Spleen (tissue), 11 donors: ENCODE results near the gene PMVK. TPM values are rescaled to one million over a fixed set of nuclear protein-coding genes. Genes with fewer than 3 reads are reported as not detected.

Experiments used
- DNase-seq: peaks from one replicate; pipeline ENCODE4 v3.0.0-alpha.2; 2020
- H3K27ac ChIP-seq, 8 donors: fragments of 200-600 bp; sonication (generic) in 7 of 8; 1 replicate in 4 of 8; 2 replicates in 4 of 8; pipeline versions ENCODE4 v1.5.0 to v1.8.0; 2016 to 2021; ENCODE audit warnings: inconsistent platforms in 4 of 8, mild to moderate bottlenecking in 4 of 8, moderate library complexity in 1 of 8
- H3K27me3 ChIP-seq, 7 donors: fragments of 200-600 bp; sonication (generic) in 6 of 7; replicated peaks in 1 of 7; 1 replicate in 4 of 7; 2 replicates in 3 of 7; pipeline versions ENCODE4 v1.5.0 to v1.8.0; 2016 to 2021; ENCODE audit warnings: inconsistent platforms in 3 of 7, mild to moderate bottlenecking in 1 of 7
- H3K36me3 ChIP-seq, 6 donors: fragments of 200-600 bp; sonication (generic) in 5 of 6; 1 replicate in 4 of 6; 2 replicates in 2 of 6; pipeline versions ENCODE4 v1.5.0 to v1.8.0; 2016 to 2021; ENCODE audit warnings: inconsistent platforms in 2 of 6
- H3K4me1 ChIP-seq, 6 donors: fragments of 200-600 bp; sonication (generic) in 5 of 6; 1 replicate in 3 of 6; 2 replicates in 3 of 6; pipeline versions ENCODE4 v1.5.0 to v1.8.0; 2016 to 2021; ENCODE audit warnings: inconsistent platforms in 3 of 6
- H3K4me3 ChIP-seq, 8 donors: fragments of 200-600 bp; sonication (generic) in 7 of 8; 1 replicate in 4 of 8; 2 replicates in 4 of 8; pipeline versions ENCODE4 v1.5.0 to v1.8.0; 2016 to 2021; ENCODE audit warnings: inconsistent platforms in 4 of 8, mild to moderate bottlenecking in 4 of 8, moderate library complexity in 2 of 8
- H3K9me3 ChIP-seq, 8 donors: fragments of 200-600 bp; sonication (generic) in 7 of 8; 1 replicate in 4 of 8; 2 replicates in 4 of 8; pipeline versions ENCODE4 v1.5.0 to v1.8.0; 2016 to 2021; ENCODE audit warnings: inconsistent platforms in 4 of 8
- CTCF ChIP-seq, 11 experiments: fragments of 200-600 bp in 7 of 11; fragments of 450-650 bp in 4 of 11; sonication (generic) in 4 of 11; IDR thresholded peaks in 8 of 11; conservative IDR thresholded peaks in 3 of 11; 1 replicate in 7 of 11; 2 replicates in 4 of 11; pipeline versions ENCODE4 v1.4.0 to v1.8.0; 2016 to 2021; ENCODE audit warnings: antibody characterized with exemption in 11 of 11, inconsistent platforms in 4 of 11, mild to moderate bottlenecking in 1 of 11
- POLR2A ChIP-seq, 3 donors: fragments of 450-650 bp; IDR thresholded peaks; one replicate each; pipeline ENCODE4 v1.5.1; 2017; ENCODE audit warnings: antibody characterized with exemption in 3 of 3, mild to moderate bottlenecking in 1 of 3
- POLR2AphosphoS5 ChIP-seq, 3 donors: sonication (generic); formaldehyde crosslinking; IDR thresholded peaks; one replicate each; pipeline ENCODE4 v1.5.1; 2017; ENCODE audit warnings: antibody characterized with exemption in 3 of 3
- WGBS, 5 donors: extraction: QIAGEN DNeasy Blood & Tissue Kit in 3 of 5; methylation state at CpG; one replicate each; pipeline versions ENCODE4 v1.1.5 to v1.1.7; 2013 to 2018; 5-methylcytosine and 5-hydroxymethylcytosine counted together
- intact Hi-C: fragments of 100-400 bp; cut with DNase I; formaldehyde crosslinking; loops from one replicate; pipeline ENCODE4 v1.15.0; 2023; ENCODE audit warnings: low total_unique reads
- polyA plus RNA-seq, 3 donors: library from polyadenylated mRNA; stranded (reverse); fragments of 200-250 nt; gene quantifications; one replicate each; pipeline ENCODE4 v1.2.1, GENCODE V29; 2013
- total RNA-seq, 7 donors: library from RNA; depleted of rRNA in 3 of 7; stranded (reverse); fragments of >200 nt in 3 of 7; fragmentation: NEBNext Ultra II Directional in 4 of 7; extraction: Animal tissue kit (Norgen Biotek cat#: 25700) in 4 of 7; gene quantifications; one replicate each; pipeline versions ENCODE4 v1.1.0 to v1.2.1, GENCODE V29; 2016 to 2021
- donor health status: healthy with polysubstance abuse.
- donor health status: DM: no; HTN: no; CAD: no; lungs with moderate emphysema.
- donor health status: DM: no; HTN: no; CAD: no.
- donor health status: Bipolar disorder and iron deficiency.
- donor health status: healthy.
- donor health status: DM: no; HTN: no; CAD: no.
- donor health status: DM: yes; HTN: yes; CAD: no.

Gene PMVK
- total and polyA plus RNA-seq, 10 donors, result 12.4 to 68.8 (median 35.4) TPM

- peak in 2 of 3 donors; percentile 68 to 89 for TF ChIP-seq POLR2AphosphoS5 (IDR thresholded peaks at IDR 0.05)
- TF ChIP-seq CTCF (IDR thresholded peaks at IDR 0.05 in 8 of 11, conservative IDR thresholded peaks at IDR 0.05 in 3 of 11), result peak in 6 of 11 experiments; percentile 15 to 44 (median 26)
- peak in 1 of 3 donors; percentile 71 for TF ChIP-seq POLR2A (IDR thresholded peaks at IDR 0.05)
- DNase-seq, result peak; percentile 96
- H3K9me3 ChIP-seq, result no peaks in the 10 kb centered on the region
- WGBS, 5 donors, result 0 to 1% (median 1%) methylated on average over 35 to 36 of the region's 36 CpGs
- peak overlapping the region; percentile 27 to 81 (median 64) for H3K4me3 ChIP-seq
- peaks cover 39 to 90% (median 58%) of the 10 kb centered on the region in 6 donors for H3K4me1 ChIP-seq
- peaks cover 0 to under 1% (median 0%) of the 10 kb centered on the region in 6 donors for H3K36me3 ChIP-seq
- H3K27me3 ChIP-seq, result no peaks in the 10 kb centered on the region
- peak overlapping the region; percentile 94 to 99 (median 98) for H3K27ac ChIP-seq
- intact Hi-C loops, result no loop called here
Observed at GRCh38 chr1:154937085-154937987, 817 bp upstream of the PMVK start.

GRCh38 chr1:154935749-154936554, 567 bp downstream of the PMVK start:
- Histone ChIP-seq H3K27ac (peak overlapping the region; percentile 94 to 99 (median 98)), H3K4me1 (peaks cover 26 to 79% (median 44%) of the 10 kb centered on the region in 6 donors), H3K36me3 (peaks cover 0 to 14% (median 4%) of the 10 kb centered on the region in 6 donors), H3K27me3 (no peaks in the 10 kb centered on the region), H3K9me3 (no peaks in the 10 kb centered on the region), H3K4me3 (peak overlapping the region; percentile 53 to 81 (median 66))
- no peak for DNase-seq
- intact Hi-C loops, result no loop called here
- WGBS, 5 donors, result 34 to 52% (median 48%) methylated on average over 22 to 27 of the region's 27 CpGs
- no peak for TF ChIP-seq CTCF (IDR thresholded peaks at IDR 0.05 in 8 of 11, conservative IDR thresholded peaks at IDR 0.05 in 3 of 11)
- no peak for TF ChIP-seq POLR2A (IDR thresholded peaks at IDR 0.05)
- TF ChIP-seq POLR2AphosphoS5 (IDR thresholded peaks at IDR 0.05), result no peak

- Histone ChIP-seq H3K27me3 (no peaks in the 10 kb centered on the region), H3K9me3 (no peaks in the 10 kb centered on the region), H3K4me1 (peaks cover 16 to 64% (median 31%) of the 10 kb centered on the region in 6 donors), H3K36me3 (peaks cover 0 to 29% (median 11%) of the 10 kb centered on the region in 6 donors), H3K4me3 (no peak overlapping the region), H3K27ac (no peak overlapping the region)
- intact Hi-C loops, result no loop called here
- WGBS, 5 donors, result 95 to 99% (median 97%) methylated on average over 5 of the region's 5 CpGs
- no peak for TF ChIP-seq CTCF (IDR thresholded peaks at IDR 0.05 in 8 of 11, conservative IDR thresholded peaks at IDR 0.05 in 3 of 11)
- TF ChIP-seq POLR2A (IDR thresholded peaks at IDR 0.05), result no peak
- no peak for TF ChIP-seq POLR2AphosphoS5 (IDR thresholded peaks at IDR 0.05)
- no peak for DNase-seq
Observed at GRCh38 chr1:154934358-154934948, 2.1 kb downstream of the PMVK start.
